Keratinocyte (primary cell): ENCODE results near the gene FNDC3B.

ENCODE experiments used
- EZH2 ChIP-seq: IDR thresholded peaks from one replicate; pipeline ENCODE4 v1.6.1; 2012; ENCODE audit warnings: inconsistent platforms, mild to moderate bottlenecking, low read length, moderate library complexity
- TF ChIP-seq, protein P1 (sequence below), 3 experiments: IDR thresholded peaks in 1 of 3; conservative IDR thresholded peaks in 1 of 3; optimal IDR thresholded peaks in 1 of 3; 2 replicates in 2 of 3; 3 replicates in 1 of 3; pipeline versions ENCODE3 to v1.5.1; 2011; ENCODE audit warnings: low read length in 3 of 3, mild to moderate bottlenecking in 3 of 3, moderate library complexity in 2 of 3, control low read depth in 1 of 3, inconsistent platforms in 1 of 3; ENCODE audit not compliant: insufficient read depth in 2 of 3; ENCODE audit errors: extremely low read depth in 1 of 3

- TF ChIP-seq, protein P1, sequence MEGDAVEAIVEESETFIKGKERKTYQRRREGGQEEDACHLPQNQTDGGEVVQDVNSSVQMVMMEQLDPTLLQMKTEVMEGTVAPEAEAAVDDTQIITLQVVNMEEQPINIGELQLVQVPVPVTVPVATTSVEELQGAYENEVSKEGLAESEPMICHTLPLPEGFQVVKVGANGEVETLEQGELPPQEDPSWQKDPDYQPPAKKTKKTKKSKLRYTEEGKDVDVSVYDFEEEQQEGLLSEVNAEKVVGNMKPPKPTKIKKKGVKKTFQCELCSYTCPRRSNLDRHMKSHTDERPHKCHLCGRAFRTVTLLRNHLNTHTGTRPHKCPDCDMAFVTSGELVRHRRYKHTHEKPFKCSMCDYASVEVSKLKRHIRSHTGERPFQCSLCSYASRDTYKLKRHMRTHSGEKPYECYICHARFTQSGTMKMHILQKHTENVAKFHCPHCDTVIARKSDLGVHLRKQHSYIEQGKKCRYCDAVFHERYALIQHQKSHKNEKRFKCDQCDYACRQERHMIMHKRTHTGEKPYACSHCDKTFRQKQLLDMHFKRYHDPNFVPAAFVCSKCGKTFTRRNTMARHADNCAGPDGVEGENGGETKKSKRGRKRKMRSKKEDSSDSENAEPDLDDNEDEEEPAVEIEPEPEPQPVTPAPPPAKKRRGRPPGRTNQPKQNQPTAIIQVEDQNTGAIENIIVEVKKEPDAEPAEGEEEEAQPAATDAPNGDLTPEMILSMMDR (optimal IDR thresholded peaks at IDR 0.05 in 1 of 3, IDR thresholded peaks at IDR 0.05 in 1 of 3, conservative IDR thresholded peaks at IDR 0.05 in 1 of 3; ENCODE audit: extremely low read depth in 1 of 3, insufficient read depth in 2 of 3, low read length in 3 of 3) = no peak
- no peak for TF ChIP-seq EZH2
Observed at GRCh38 chr3:172154768-172155664, 115.6 kb downstream of the FNDC3B start.
